GM19239 (cell line): ENCODE data around the gene CBARP.

Experiments used
- DNase-seq: peaks from one replicate; pipeline ENCODE4 v3.0.0; 2011; ENCODE audit warnings: low spot score; ENCODE audit not compliant: insufficient read length
- FAIRE-seq: peaks from 2 replicates; lab custom pipeline; 2011; peaks lifted over from hg19 to GRCh38; lab: Jason Lieb, UNC

Gene CBARP

GRCh38 chr19:1237754-1238368 lies at the start of gene CBARP:
Gene CBARP (minus strand): TSS chr19:1238005. CDS start chr19:1236100, 1,905 bp downstream.
- DNase-seq: no peak
- no peak for FAIRE-seq

- no peak for FAIRE-seq
- DNase-seq: no peak
Observed at GRCh38 chr19:1286487-1287353, 48.9 kb upstream of the CBARP start.

GRCh38 chr19:1285737-1286360 lies 48.0 kb upstream of the CBARP start, which contains the start of gene EFNA2:
Gene EFNA2 (plus strand): TSS chr19:1285873. CDS start chr19:1286169, 296 bp downstream.
- FAIRE-seq (no peak), DNase-seq (no peak)

GRCh38 chr19:1284979-1285736 lies 47.4 kb upstream of the CBARP start:
- no peak for DNase-seq
- no peak for FAIRE-seq

- FAIRE-seq: no peak
- DNase-seq: no peak
Observed at GRCh38 chr19:1284293-1284978, 46.6 kb upstream of the CBARP start.

- FAIRE-seq (no peak), DNase-seq (no peak)
Observed at GRCh38 chr19:1283917-1284292, 46.1 kb upstream of the CBARP start.

GRCh38 chr19:1283207-1283916 lies 45.6 kb upstream of the CBARP start:
- FAIRE-seq (no peak), DNase-seq (no peak)

GRCh38 chr19:1282588-1283206 lies 44.9 kb upstream of the CBARP start:
- FAIRE-seq (no peak), DNase-seq (no peak)

GRCh38 chr19:1281569-1282287 lies 43.9 kb upstream of the CBARP start:
- FAIRE-seq (no peak), DNase-seq (no peak)

GRCh38 chr19:1280636-1281568 lies 43.1 kb upstream of the CBARP start:
- no peak for FAIRE-seq

GRCh38 chr19:1279782-1280341 lies 42.1 kb upstream of the CBARP start:
- DNase-seq (peak; percentile 97), FAIRE-seq (peak; percentile 87)

More at GRCh38 chr19:1280636-1281568, 43.1 kb upstream of the CBARP start:
- no peak for DNase-seq

GRCh38 chr19:1278713-1279660 lies 41.2 kb upstream of the CBARP start:
- DNase-seq: no peak
- no peak for FAIRE-seq

- no peak for FAIRE-seq
- DNase-seq: no peak
Observed at GRCh38 chr19:1278074-1278473, 40.3 kb upstream of the CBARP start.

GRCh38 chr19:1277061-1277460 lies 39.3 kb upstream of the CBARP start:
- no peak for FAIRE-seq
- no peak for DNase-seq

GRCh38 chr19:1276628-1277022 lies 38.8 kb upstream of the CBARP start:
- DNase-seq (no peak), FAIRE-seq (no peak)
